Activated CD8-positive, alpha-beta memory T cell treated with anti-CD3 and anti-CD28 coated beads for 48 hours (primary cell): ENCODE measurements around the gene UBE2R2.
"Not testable (repeated sequence)": the region's sequence is repeated elsewhere in the genome, so short reads cannot be mapped to it uniquely, and the experiment has no call there.

Source experiments
- DNase-seq, 3 experiments: peaks; one replicate each; pipeline ENCODE4 v3.0.0-alpha.2; 2020; ENCODE audit warnings: low read depth in 2 of 3, low spot score in 2 of 3

Gene UBE2R2

GRCh38 chr9:33816327-33817252 is at the start of gene UBE2R2:
TSS of gene UBE2R2 (plus strand) at chr9:33817160. CDS start at chr9:33817758, 598 bp downstream.
- DNase-seq = peak; percentile 72 to 82 (median 80)

DNA sequence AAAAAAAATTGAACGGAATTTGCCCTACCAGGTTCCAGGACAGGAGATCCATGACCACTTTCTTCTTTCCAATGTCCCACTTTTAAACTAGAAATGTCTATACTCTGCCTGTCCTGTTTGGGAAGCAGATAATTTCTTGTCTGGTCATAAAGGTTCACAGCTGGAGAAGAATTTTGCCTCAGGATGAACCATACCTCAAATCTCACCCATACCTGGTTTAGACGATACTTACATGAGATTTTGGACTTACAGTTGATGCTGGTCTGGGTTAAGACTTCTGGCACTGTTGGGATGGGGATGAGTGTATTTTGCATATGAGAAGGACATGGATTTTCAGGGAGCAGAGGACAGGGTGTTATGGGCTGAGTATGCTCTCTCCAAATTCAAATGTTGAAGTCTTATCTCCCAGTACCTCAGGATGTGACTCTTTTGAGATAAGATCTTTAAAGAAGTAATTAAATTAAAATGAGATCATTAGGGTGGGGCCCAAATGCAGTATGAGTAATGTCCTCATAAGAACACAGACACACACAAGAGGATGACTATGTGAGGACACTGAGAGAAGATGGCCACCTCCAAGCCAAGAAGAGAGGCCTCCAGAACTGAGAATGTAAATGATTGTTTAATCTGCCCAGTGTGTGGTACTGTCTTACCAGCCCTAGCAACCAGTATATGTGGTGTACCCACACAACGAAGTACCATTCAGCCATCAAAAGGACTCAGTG is 46.6 kb upstream of the UBE2R2 start:
- not testable (repeated sequence) for DNase-seq

GRCh38 chr9:33773135-33773534 is 43.8 kb upstream of the UBE2R2 start:
- not testable (repeated sequence) for DNase-seq

DNA sequence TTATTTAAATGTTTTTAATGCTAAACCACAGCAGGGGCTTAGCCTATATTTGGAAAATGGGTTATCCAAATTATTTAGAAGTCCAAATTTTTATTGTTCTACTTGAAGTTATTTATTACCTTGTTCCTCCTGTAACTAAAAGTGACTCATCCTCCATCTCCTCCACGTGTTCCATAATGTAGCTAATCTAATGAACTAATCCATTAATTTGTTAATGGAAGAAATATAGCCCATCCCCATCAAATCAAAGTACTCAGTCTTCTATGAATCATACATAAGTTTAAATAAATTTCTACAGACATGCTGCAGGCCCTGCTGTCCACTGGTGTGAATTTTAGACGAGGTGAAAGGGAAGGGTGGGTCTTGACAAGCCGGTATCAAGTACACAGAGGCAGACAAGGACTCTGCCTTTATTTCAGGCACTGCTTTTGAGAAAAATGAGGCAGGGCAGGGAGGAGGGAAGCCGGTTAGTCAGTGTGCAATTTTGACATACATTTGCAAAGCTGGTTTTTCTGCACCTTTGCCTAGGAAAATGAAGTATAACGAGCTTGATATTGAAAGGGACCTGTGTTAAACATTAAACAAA is 42.8 kb upstream of the UBE2R2 start:
- DNase-seq = not testable (repeated sequence)

GRCh38 chr9:33776578-33776977 is 40.4 kb upstream of the UBE2R2 start:
- no peak for DNase-seq

- peak in 2 of 3 experiments; percentile 3 to 10 for DNase-seq
Observed at GRCh38 chr9:33778700-33779351, 38.1 kb upstream of the UBE2R2 start.

DNA sequence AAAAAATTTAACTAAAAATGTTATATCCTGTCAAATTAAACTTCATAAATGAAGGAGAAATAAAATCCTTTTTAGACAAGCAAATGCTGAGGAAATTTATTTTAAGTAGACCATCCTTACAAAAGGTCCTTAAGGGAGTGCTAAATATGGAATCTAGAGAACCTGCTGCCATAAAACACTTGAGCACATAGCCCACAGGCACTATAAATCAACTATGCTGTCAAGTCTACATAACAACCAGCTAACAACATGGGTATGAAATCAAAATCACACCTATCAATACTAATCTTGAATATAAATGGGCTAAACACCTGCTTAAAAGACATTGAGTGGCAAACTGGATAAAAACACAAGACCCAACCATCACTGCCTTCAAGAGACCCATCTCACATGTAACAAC is 36.7 kb upstream of the UBE2R2 start:
- DNase-seq = no peak

GRCh38 chr9:33781736-33782135 is 35.2 kb upstream of the UBE2R2 start:
- no peak for DNase-seq

DNA sequence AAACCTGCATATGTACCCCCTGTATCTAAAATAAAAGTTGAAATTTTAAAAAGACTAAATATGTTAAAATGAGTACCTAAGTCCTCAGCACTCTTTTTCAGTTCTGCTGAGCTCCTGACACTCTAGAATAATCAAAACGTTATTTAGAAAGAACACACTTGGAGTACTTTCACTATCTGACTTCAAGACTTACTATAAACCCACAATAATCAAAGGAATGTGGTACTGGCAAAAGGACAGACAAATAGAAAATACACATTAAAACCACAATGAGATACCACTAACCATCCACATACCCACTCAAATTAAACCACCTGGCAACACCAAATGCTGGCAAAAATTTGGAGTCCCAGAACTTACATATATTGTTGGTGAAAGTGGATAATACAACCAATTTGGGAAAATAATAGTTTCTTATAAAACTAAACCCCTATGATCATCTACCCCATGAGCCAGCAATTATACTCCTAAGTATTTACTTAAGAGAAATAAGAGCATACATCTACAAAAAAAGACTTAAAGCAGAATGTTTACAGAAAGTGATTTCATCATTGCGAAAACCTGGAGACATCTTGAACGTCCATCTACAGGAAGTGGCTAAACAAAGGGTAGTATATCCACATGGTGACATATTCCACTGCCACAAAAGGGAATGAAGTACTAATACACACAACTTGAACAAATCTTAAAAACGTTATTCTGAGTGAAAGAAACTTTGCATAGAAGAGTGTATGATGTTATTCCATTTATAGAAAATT is 34.4 kb upstream of the UBE2R2 start:
- DNase-seq = no peak

GRCh38 chr9:33785914-33786313 is 31.0 kb upstream of the UBE2R2 start:
- no peak for DNase-seq

GRCh38 chr9:33786681-33787080 is 30.3 kb upstream of the UBE2R2 start:
- no peak for DNase-seq

DNA sequence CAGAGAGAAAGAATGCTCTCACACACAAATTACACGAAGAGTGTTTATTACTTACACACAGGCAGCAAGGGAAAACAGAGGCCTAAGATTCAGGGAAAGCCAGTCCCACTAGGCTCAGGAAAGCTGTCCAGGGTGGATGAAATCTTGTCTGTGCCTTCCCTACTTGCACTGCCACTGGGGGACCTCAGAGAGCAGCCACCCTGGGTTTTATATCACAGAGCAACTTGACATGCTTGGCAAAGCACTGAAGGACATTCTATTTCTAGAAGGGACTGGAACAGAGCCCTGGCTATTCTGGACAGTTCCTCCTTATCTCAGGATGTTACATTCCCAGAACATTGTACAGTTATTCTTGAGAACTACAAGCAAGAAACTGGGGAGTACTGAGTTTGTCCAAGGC is 29.1 kb upstream of the UBE2R2 start:
- DNase-seq = no peak

GRCh38 chr9:33789429-33789828 is 27.5 kb upstream of the UBE2R2 start:
- DNase-seq = not testable (repeated sequence)

GRCh38 chr9:33791117-33791516 is 25.8 kb upstream of the UBE2R2 start:
- no peak for DNase-seq

DNA sequence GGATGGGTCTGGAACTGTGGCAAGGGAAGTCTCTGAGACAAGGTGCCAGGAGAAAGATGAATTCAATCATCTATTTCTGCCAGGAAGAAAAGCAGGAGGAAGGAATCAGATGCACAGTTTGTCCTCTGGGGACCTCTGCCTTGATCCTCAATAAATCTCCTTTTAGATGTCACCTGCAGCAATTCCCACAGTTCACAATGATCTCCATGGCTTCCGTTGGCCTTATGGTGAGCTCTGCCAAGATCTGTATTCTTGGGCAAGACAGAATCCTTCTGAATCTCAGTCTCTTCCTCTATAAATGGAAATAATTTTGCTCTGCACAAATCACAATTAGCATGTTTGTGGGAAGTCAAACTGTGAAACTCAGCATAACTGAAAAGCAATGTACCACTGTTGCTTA is 23.5 kb upstream of the UBE2R2 start:
- DNase-seq = not testable (repeated sequence)

DNA sequence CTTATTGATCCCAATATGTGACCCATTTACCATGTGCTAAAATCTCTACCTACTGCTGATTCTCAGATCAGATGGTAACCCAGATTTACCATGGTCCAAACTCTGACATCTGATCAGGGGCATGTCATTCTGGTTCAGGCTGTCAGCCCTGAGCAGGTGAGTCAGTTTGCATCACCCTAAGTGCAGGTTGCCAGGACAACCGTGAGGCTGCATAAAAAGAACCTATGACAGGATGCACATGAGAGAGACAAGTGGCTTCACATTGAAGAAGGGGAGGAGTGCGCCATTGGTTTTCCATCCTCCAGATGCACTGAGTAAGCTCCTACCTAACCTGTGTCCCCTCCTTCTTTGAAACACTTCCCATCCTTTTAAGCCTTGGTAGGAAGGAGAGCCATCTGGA is 22.4 kb upstream of the UBE2R2 start:
- no peak for DNase-seq

- DNase-seq = no peak
Observed at GRCh38 chr9:33795281-33795680, 21.7 kb upstream of the UBE2R2 start, which contains the start of gene PRSS3. TSS of gene PRSS3 (plus strand) at chr9:33795561. CDS start at chr9:33795574, 13 bp downstream.

- no peak for DNase-seq
Observed at GRCh38 chr9:33795819-33796218, 21.1 kb upstream of the UBE2R2 start.

- DNase-seq = not testable (repeated sequence)
Observed at GRCh38 chr9:33796679-33797078, 20.3 kb upstream of the UBE2R2 start.

GRCh38 chr9:33797837-33798236 is 19.1 kb upstream of the UBE2R2 start:
- no peak for DNase-seq
